HepG2 (cell line): Measurements from ENCODE around the gene UCK2. TPM values are rescaled to one million over a fixed set of nuclear protein-coding genes. Genes with fewer than 3 reads are reported as not detected.

Experiments used
- ATAC-seq: fragments of 200-7000 bp; cut with Tn5 transposase; 3 replicates; pipeline ENCODE4 v1.9.1; 2020; ENCODE audit warnings: mild to moderate bottlenecking, moderate library complexity
- Bru-seq: library from RNA; stranded (reverse); fragments of 400-500 nt; gene quantifications from one replicate; lab custom pipeline; 2021; lab: Mats Ljungman, UMichigan
- BruChase-seq, 2 experiments: library from RNA; stranded (reverse); fragments of 400-500 nt; gene quantifications; one replicate each; lab custom pipeline; 2021; lab: Mats Ljungman, UMichigan
- BruUV-seq: library from RNA; stranded (reverse); fragments of 400-500 nt; replicated peaks from 2 replicates; lab custom pipeline; 2021; lab: Mats Ljungman, UMichigan
- CTCF ChIA-PET: fragments of 300-600 bp; formaldehyde crosslinking; extraction: SDS; loops from one replicate; lab custom pipeline; 2021; ENCODE audit warnings: low total read pairs, inconsistent platforms, low intra/inter-chr PET ratio; lab: Yijun Ruan, JAX
- POLR2A ChIA-PET: fragments of 350-600 bp; sonication (Branson Sonifier 250); formaldehyde crosslinking; loops from one replicate; lab custom pipeline; 2020; ENCODE audit warnings: antibody characterized with exemption, inconsistent platforms; lab: Yijun Ruan, JAX
- DNase-seq: peaks from one replicate; pipeline ENCODE4 v3.0.0-alpha.2; 2015; ENCODE audit warnings: low spot score
- FAIRE-seq: peaks from 3 replicates; lab custom pipeline; 2011; peaks lifted over from hg19 to GRCh38; lab: Jason Lieb, UNC
- H2AFZ ChIP-seq: one replicate; pipeline ENCODE4 v1.6.1; 2011; ENCODE audit warnings: low read length, inconsistent platforms
- H3K27ac ChIP-seq: fragments of 300-600 bp; 3 replicates; pipeline ENCODE4 v1.8.0; 2011; ENCODE audit warnings: mixed run types, mild to moderate bottlenecking, mixed read lengths, low read length, inconsistent platforms; ENCODE audit not compliant: insufficient read depth; ENCODE audit errors: extremely low read length
- H3K27me3 ChIP-seq, 2 experiments: fragments of 200-600 bp in 1 of 2; 2 replicates in 1 of 2; 3 replicates in 1 of 2; pipeline versions ENCODE4 v1.6.0 to v1.8.0; 2011; ENCODE audit warnings: low read length in 2 of 2, mild to moderate bottlenecking in 2 of 2, moderate library complexity in 2 of 2, inconsistent platforms in 1 of 2; ENCODE audit not compliant: insufficient read depth in 2 of 2, control insufficient read depth in 1 of 2
- H3K36me3 ChIP-seq, 2 experiments: fragments of 200-600 bp in 1 of 2; replicated peaks in 1 of 2; 2 replicates in 1 of 2; 3 replicates in 1 of 2; pipeline versions ENCODE4 v1.5.1 to v1.8.0; 2011; ENCODE audit warnings: low read length in 2 of 2, inconsistent platforms in 1 of 2; ENCODE audit not compliant: insufficient read depth in 2 of 2, control insufficient read depth in 1 of 2
- H3K4me1 ChIP-seq: 2 replicates; pipeline ENCODE4 v1.5.1; 2012; ENCODE audit warnings: low read length, inconsistent platforms; ENCODE audit not compliant: insufficient read depth
- H3K4me2 ChIP-seq: 2 replicates; pipeline ENCODE4 v1.6.0; 2011; ENCODE audit warnings: low read depth, low read length, inconsistent platforms
- H3K4me3 ChIP-seq, 3 experiments: fragments of 200-600 bp in 1 of 3; sonication (generic), shearing (Covaris generic) in 1 of 3; replicated peaks in 1 of 3; 2 replicates each; pipeline ENCODE4 v1.5.1; 2011 to 2016; ENCODE audit warnings: low read length in 3 of 3, inconsistent platforms in 2 of 3, low read depth in 2 of 3, mild to moderate bottlenecking in 2 of 3, control low read depth in 1 of 3, mixed read lengths in 1 of 3; ENCODE audit not compliant: insufficient read depth in 1 of 3
- H3K79me2 ChIP-seq: one replicate; pipeline ENCODE4 v1.6.1; 2011; ENCODE audit warnings: low read length, inconsistent platforms; ENCODE audit not compliant: insufficient read depth
- H3K9ac ChIP-seq: 2 replicates; pipeline ENCODE4 v1.6.0; 2011; ENCODE audit warnings: mild to moderate bottlenecking, low read depth, low read length, inconsistent platforms; ENCODE audit not compliant: insufficient read depth
- H3K9me3 ChIP-seq: 2 replicates; pipeline ENCODE4 v1.5.1; 2012; ENCODE audit warnings: mild to moderate bottlenecking, low read length
- H4K20me1 ChIP-seq: 2 replicates; pipeline ENCODE4 v1.6.0; 2011; ENCODE audit warnings: inconsistent platforms, mild to moderate bottlenecking, low read length, moderate library complexity; ENCODE audit not compliant: insufficient read depth
- HNRNPL ChIP-seq: fragments of 200-400 bp; formaldehyde crosslinking; IDR thresholded peaks from 2 replicates; pipeline ENCODE4 v1.6.1; 2017; ENCODE audit warnings: mild to moderate bottlenecking, low read depth, low read length
- RBAK ChIP-seq: sonication (generic); formaldehyde crosslinking; IDR thresholded peaks from 2 replicates; pipeline ENCODE4 v1.5.1; 2020; ENCODE audit warnings: mild to moderate bottlenecking, missing genetic modification reagents
- ZBTB37 ChIP-seq: sonication (generic); formaldehyde crosslinking; IDR thresholded peaks from 2 replicates; pipeline ENCODE4 v1.4.0; 2020; ENCODE audit warnings: mild to moderate bottlenecking, missing genetic modification reagents
- ZNF362 ChIP-seq: sonication (generic); formaldehyde crosslinking; IDR thresholded peaks from 2 replicates; pipeline ENCODE4 v1.4.0; 2020; ENCODE audit warnings: missing genetic modification reagents, mild to moderate bottlenecking, borderline replicate concordance
- ZNF513 ChIP-seq: sonication (generic); formaldehyde crosslinking; conservative IDR thresholded peaks from 2 replicates; pipeline ENCODE4 v1.5.0; 2020; ENCODE audit warnings: missing genetic modification reagents
- ZNF572 ChIP-seq: sonication (generic); formaldehyde crosslinking; IDR thresholded peaks from 2 replicates; pipeline ENCODE4 v1.5.1; 2020; ENCODE audit warnings: mild to moderate bottlenecking, missing genetic modification reagents
- ZNF619 ChIP-seq: sonication (generic); formaldehyde crosslinking; IDR thresholded peaks from 2 replicates; pipeline ENCODE4 v1.4.0; 2020; ENCODE audit warnings: mild to moderate bottlenecking, missing genetic modification reagents
- ZNF710 ChIP-seq: sonication (generic); formaldehyde crosslinking; IDR thresholded peaks from 2 replicates; pipeline ENCODE4 v1.5.0; 2020; ENCODE audit warnings: mild to moderate bottlenecking, missing genetic modification reagents, borderline replicate concordance
- WGBS: methylation state at CpG from one replicate; pipeline ENCODE4 v1.1.6; 2017; ENCODE audit warnings: low lambda C conversion rate; 5-methylcytosine and 5-hydroxymethylcytosine counted together
- in situ Hi-C: cut with HindIII; loops from 2 replicates; pipeline ENCODE4 v1.10.0; 2017; ENCODE audit warnings: low pct_unique_long_range_greater_than_20kb; ENCODE audit not compliant: extremely low pct_ligation_motif_present
- intact Hi-C: fragments of 100-400 bp; cut with micrococcal nuclease; formaldehyde crosslinking; loops from one replicate; pipeline ENCODE4 v1.10.0; 2022; ENCODE audit not compliant: unreplicated experiment
- long read RNA-seq, 2 experiments: library from RNA in 1 of 2; library from polyadenylated mRNA in 1 of 2; stranded (forward) in 1 of 2; unstranded in 1 of 2; transcript quantifications; one replicate each; pipeline ENCODE4 v2.0.0, GENCODE V29; 2019 to 2022
- polyA minus RNA-seq, 3 experiments: library from RNA; depleted of rRNA, polyadenylated mRNA; stranded (reverse); fragments of >200 nt; gene quantifications; 2 replicates each; pipeline ENCODE4 v1.2.3, GENCODE V29; 2011; ENCODE audit warnings: low replicate concordance in 1 of 3
- polyA plus RNA-seq, 8 experiments: library from polyadenylated mRNA; depleted of rRNA in 3 of 8; stranded (reverse) in 7 of 8; unstranded in 1 of 8; fragments of >200 nt; fragmentation: Illumina TruSeq in 4 of 8; extraction: Trizol in 4 of 8; gene quantifications; 2 replicates each; pipeline versions ENCODE4 v1.2.1 to v1.2.3, GENCODE V29; 2011 to 2016; ENCODE audit warnings: low read depth in 4 of 8, missing spikeins in 1 of 8, mixed read lengths in 1 of 8; ENCODE audit not compliant: insufficient read depth in 1 of 8
- total RNA-seq, 5 experiments: library from RNA; depleted of rRNA; stranded (reverse); fragments of >200 nt; fragmentation: Illumina TruSeq; extraction: Trizol; gene quantifications; 2 replicates each; pipeline ENCODE4 v1.2.3, GENCODE V29; 2016; ENCODE audit warnings: low read depth in 1 of 5

The UCK2 gene
- total RNA-seq (2016; rRNA removed; fragmentation: Illumina TruSeq; extraction: Trizol) (61.2 and 64.3 TPM in 2 replicates), polyA plus RNA-seq (2011; rRNA removed) (67.7 and 78.0 TPM in 2 replicates), polyA minus RNA-seq (2011; rRNA and poly(A)+ RNA removed; ENCODE audit: low replicate concordance) (72.4 and 233 TPM in 2 replicates), Bru-seq, nascent RNA (percentile 90 among the genes with signal in this experiment), BruChase-seq, experiment 1, labeled RNA remaining after a 6-hour chase (percentile 79 among the genes with signal in this experiment), BruChase-seq, experiment 2, labeled RNA remaining after a 2-hour chase (percentile 81 among the genes with signal in this experiment)
- 48.7 and 49.7 TPM in 2 replicates for total RNA-seq (2016; cell fraction: cytosol; rRNA removed; fragmentation: Illumina TruSeq; extraction: Trizol; ENCODE audit: low read depth)
- total RNA-seq (2016; cell fraction: insoluble cytoplasmic fraction; rRNA removed; fragmentation: Illumina TruSeq; extraction: Trizol) = 63.3 and 67.3 TPM in 2 replicates
- total RNA-seq (2016; cell fraction: membrane; rRNA removed; fragmentation: Illumina TruSeq; extraction: Trizol) = 50.4 and 50.6 TPM in 2 replicates
- 29.2 and 34.0 TPM in 2 replicates for total RNA-seq (2016; cell fraction: nucleus; rRNA removed; fragmentation: Illumina TruSeq; extraction: Trizol)
- polyA plus RNA-seq (2011; cell fraction: cytosol; rRNA removed) = 65.6 and 80.3 TPM in 2 replicates
- polyA plus RNA-seq (2011; cell fraction: nucleus; rRNA removed) = 37.2 and 37.9 TPM in 2 replicates
- 42.1 and 43.5 TPM in 2 replicates for polyA plus RNA-seq (2012)
- 37.9 and 42.9 TPM in 2 replicates for polyA plus RNA-seq (2016; cell fraction: cytosol; fragmentation: Illumina TruSeq; extraction: Trizol; ENCODE audit: low read depth)
- 73.9 and 74.9 TPM in 2 replicates for polyA plus RNA-seq (2016; cell fraction: insoluble cytoplasmic fraction; fragmentation: Illumina TruSeq; extraction: Trizol; ENCODE audit: low read depth)
- 38.1 and 41.9 TPM in 2 replicates for polyA plus RNA-seq (2016; cell fraction: membrane; fragmentation: Illumina TruSeq; extraction: Trizol; ENCODE audit: low read depth)
- polyA plus RNA-seq (2016; cell fraction: nucleus; fragmentation: Illumina TruSeq; extraction: Trizol; ENCODE audit: insufficient read depth, low read depth) = 50.4 and 61.3 TPM in 2 replicates
- 37.7 and 47.8 TPM in 2 replicates for polyA minus RNA-seq (2011; cell fraction: cytosol; rRNA and poly(A)+ RNA removed)
- polyA minus RNA-seq (2011; cell fraction: nucleus; rRNA and poly(A)+ RNA removed) = 32.8 and 33.9 TPM in 2 replicates
- long read RNA-seq, experiment 1, full-length matches to known transcripts = 65 of 75 reads
- long read RNA-seq, experiment 1, partial matches to known transcripts = 1 of 75 reads
- long read RNA-seq, experiment 1, other reads (novel, unspliced or antisense) = 9 of 75 reads
- long read RNA-seq, experiment 2, full-length matches to known transcripts = 124 of 166 reads
- long read RNA-seq, experiment 2, partial matches to known transcripts = 11 of 166 reads
- long read RNA-seq, experiment 2, other reads (novel, unspliced or antisense) = 31 of 166 reads

- Histone ChIP-seq H3K4me1 (peaks cover 37% of the 10 kb centered on the region), H3K9me3 (no peaks in the 10 kb centered on the region), H3K27me3 (peaks cover 0 to 4% of the 10 kb centered on the region in 2 experiments; a peak in 2 of 5 replicates), H3K36me3 (no peaks in the 10 kb centered on the region), H3K79me2 (peaks cover 43% of the 10 kb centered on the region), H2AFZ (peak within 1 kb of the TSS; percentile 61), H3K4me2 (peak within 1 kb of the TSS; percentile 92), H3K9ac (peak within 1 kb of the TSS; percentile 94), H4K20me1 (no peaks in the 10 kb centered on the region; the same call in 1 of the 2 replicates), H3K4me3 (peak within 1 kb of the TSS; percentile 81 to 87 (median 86)), H3K27ac (peak within 1 kb of the TSS; percentile 94)
- intact Hi-C loops = loop anchor here (1.0 to 2.0 kb wide), 3 partner anchors 43 to 83 kb away; partner anchors contain the start of gene TMCO1
- 2% methylated on average over 9 of the region's 94 CpGs for WGBS
- ATAC-seq = peak; percentile 90
- peak; percentile 71 for DNase-seq
- CTCF ChIA-PET = interaction anchor here (1.0 kb wide), 1 partner anchor 44 kb away, joined by 5 read pairs; no protein-coding TSS in a partner anchor
- POLR2A ChIA-PET = interaction anchor here (2.1 to 2.4 kb wide), 2 partner anchors 30 to 83 kb away, joined by 12 to 14 read pairs; no protein-coding TSS in a partner anchor
- BruUV-seq = no TSS peak
- no peak for FAIRE-seq
- in situ Hi-C loops = loop anchor here (5.0 kb wide), 1 partner anchor 80 kb away; no protein-coding TSS in a partner anchor
- no peak for TF ChIP-seq ZNF710 (CRISPR knock-in tag)
- TF ChIP-seq ZNF362 (CRISPR knock-in tag) = no peak
- no peak for TF ChIP-seq ZNF572
- no peak for TF ChIP-seq RBAK (CRISPR knock-in tag)
- TF ChIP-seq ZBTB37 (CRISPR knock-in tag) = no peak
- TF ChIP-seq ZNF619 = no peak
- no peak for TF ChIP-seq ZNF513
- TF ChIP-seq HNRNPL = no peak
Observed at GRCh38 chr1:165827268-165828102, at the start of gene UCK2. Gene UCK2, plus strand, starts transcription at chr1:165827614. Its CDS starts 220 bp downstream, at chr1:165827834.
